Measurements from ENCODE around the gene CSF2.

Gene CSF2

GRCh38 chr5:132029609-132030330 is 43.8 kb upstream of the CSF2 start:
- TF ChIP-seq CTCF (conservative IDR thresholded peaks at IDR 0.05) (no peak), ZFX (IDR thresholded peaks at IDR 0.05) (no peak)
- no peak overlapping the region for H3K27ac ChIP-seq

- H3K27ac ChIP-seq = no peak overlapping the region
- no peak for TF ChIP-seq ZFX (IDR thresholded peaks at IDR 0.05)
- no peak for TF ChIP-seq CTCF (conservative IDR thresholded peaks at IDR 0.05)
These were observed 43.0 kb upstream of the CSF2 start for GRCh38 chr5:132030610-132031009.

- TF ChIP-seq CTCF (conservative IDR thresholded peaks at IDR 0.05) = no peak
- TF ChIP-seq ZFX (IDR thresholded peaks at IDR 0.05) = no peak
These were observed 41.4 kb upstream of the CSF2 start for GRCh38 chr5:132032196-132032595.

GRCh38 chr5:132033122-132033521 is 40.5 kb upstream of the CSF2 start:
- H3K27ac ChIP-seq = no peak overlapping the region
- TF ChIP-seq CTCF (conservative IDR thresholded peaks at IDR 0.05) (no peak), ZFX (IDR thresholded peaks at IDR 0.05) (no peak)

More at GRCh38 chr5:132032196-132032595, 41.4 kb upstream of the CSF2 start:
- no peak overlapping the region for H3K27ac ChIP-seq

GRCh38 chr5:132037353-132037752 is 36.2 kb upstream of the CSF2 start:
- TF ChIP-seq ZFX (IDR thresholded peaks at IDR 0.05) (no peak), CTCF (conservative IDR thresholded peaks at IDR 0.05) (no peak)
- no peak overlapping the region for H3K27ac ChIP-seq

GRCh38 chr5:132044207-132044606 is 29.4 kb upstream of the CSF2 start:
- no peak overlapping the region for H3K27ac ChIP-seq
- TF ChIP-seq ZFX (IDR thresholded peaks at IDR 0.05) (no peak), CTCF (conservative IDR thresholded peaks at IDR 0.05) (no peak)

GRCh38 chr5:132046880-132047299 is 26.7 kb upstream of the CSF2 start:
- H3K27ac ChIP-seq = no peak overlapping the region
- TF ChIP-seq CTCF (conservative IDR thresholded peaks at IDR 0.05) (no peak), ZFX (IDR thresholded peaks at IDR 0.05) (no peak)

All from C4-2B (cell line).